Endothelial cell of umbilical vein (primary cell): ENCODE measurements around the gene OCA2.

Experiments
- EZH2 ChIP-seq: IDR thresholded peaks from 2 replicates; pipeline ENCODE4 v1.6.1; 2012; ENCODE audit warnings: borderline replicate concordance, low read depth, mild to moderate bottlenecking, moderate library complexity, low read length, inconsistent platforms; ENCODE audit not compliant: severe bottlenecking
- MAX ChIP-seq: IDR thresholded peaks from 2 replicates; pipeline ENCODE4 v1.6.1; 2011; ENCODE audit not compliant: insufficient read depth, insufficient read length
- MYC ChIP-seq: IDR thresholded peaks from one replicate; pipeline ENCODE4 v1.6.1; 2011; ENCODE audit warnings: mild to moderate bottlenecking, low read depth, low read length
- POLR2A ChIP-seq: IDR thresholded peaks from 2 replicates; pipeline ENCODE4 v1.6.1; 2012; ENCODE audit warnings: low read depth, mild to moderate bottlenecking, control low read depth, low read length
- POLR2AphosphoS5 ChIP-seq: IDR thresholded peaks from 2 replicates; pipeline ENCODE4 v1.6.1; 2012; ENCODE audit warnings: low read depth, mild to moderate bottlenecking, control low read depth, low read length, moderate library complexity; ENCODE audit not compliant: insufficient read depth
- TF ChIP-seq, protein P1 (sequence below), 2 donors: IDR thresholded peaks; 1 replicate in 1 of 2; 2 replicates in 1 of 2; pipeline ENCODE4 v1.5.1; 2011; ENCODE audit warnings: low read length in 2 of 2, mild to moderate bottlenecking in 2 of 2, moderate library complexity in 2 of 2, control low read depth in 1 of 2, inconsistent platforms in 1 of 2, low read depth in 1 of 2; ENCODE audit not compliant: insufficient read depth in 1 of 2; ENCODE audit errors: extremely low read depth in 1 of 2

GRCh38 chr15:27767918-27768640 lies 331.0 kb downstream of the OCA2 start:
- no peak for TF ChIP-seq POLR2AphosphoS5
- no peak for TF ChIP-seq POLR2A
- TF ChIP-seq, protein P1, sequence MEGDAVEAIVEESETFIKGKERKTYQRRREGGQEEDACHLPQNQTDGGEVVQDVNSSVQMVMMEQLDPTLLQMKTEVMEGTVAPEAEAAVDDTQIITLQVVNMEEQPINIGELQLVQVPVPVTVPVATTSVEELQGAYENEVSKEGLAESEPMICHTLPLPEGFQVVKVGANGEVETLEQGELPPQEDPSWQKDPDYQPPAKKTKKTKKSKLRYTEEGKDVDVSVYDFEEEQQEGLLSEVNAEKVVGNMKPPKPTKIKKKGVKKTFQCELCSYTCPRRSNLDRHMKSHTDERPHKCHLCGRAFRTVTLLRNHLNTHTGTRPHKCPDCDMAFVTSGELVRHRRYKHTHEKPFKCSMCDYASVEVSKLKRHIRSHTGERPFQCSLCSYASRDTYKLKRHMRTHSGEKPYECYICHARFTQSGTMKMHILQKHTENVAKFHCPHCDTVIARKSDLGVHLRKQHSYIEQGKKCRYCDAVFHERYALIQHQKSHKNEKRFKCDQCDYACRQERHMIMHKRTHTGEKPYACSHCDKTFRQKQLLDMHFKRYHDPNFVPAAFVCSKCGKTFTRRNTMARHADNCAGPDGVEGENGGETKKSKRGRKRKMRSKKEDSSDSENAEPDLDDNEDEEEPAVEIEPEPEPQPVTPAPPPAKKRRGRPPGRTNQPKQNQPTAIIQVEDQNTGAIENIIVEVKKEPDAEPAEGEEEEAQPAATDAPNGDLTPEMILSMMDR (IDR thresholded peaks at IDR 0.05; ENCODE audit: extremely low read depth in 1 of 2, insufficient read depth in 1 of 2, low read depth in 1 of 2, low read length in 2 of 2), result no peak
- no peak for TF ChIP-seq EZH2
- no peak for TF ChIP-seq MYC
- TF ChIP-seq MAX, result no peak
